KOPT-K1 (cell line): Measurements from ENCODE around the gene GLDC.
"Not testable (repeated sequence)": the region's sequence is repeated elsewhere in the genome, so short reads cannot be mapped to it uniquely, and the experiment has no call there.

Experiments used
- H3K27ac ChIP-seq: fragments of 200-600 bp; sonication (generic); 2 replicates; pipeline ENCODE4 v1.5.1; 2016; ENCODE audit warnings: antibody characterized with exemption, mild to moderate bottlenecking, low read depth, low read length; ENCODE audit not compliant: poor library complexity, severe bottlenecking
- H3K36me3 ChIP-seq: fragments of 200-600 bp; sonication (generic); 2 replicates; pipeline ENCODE4 v1.5.1; 2017; ENCODE audit warnings: antibody characterized with exemption, mild to moderate bottlenecking, low read length, moderate library complexity; ENCODE audit not compliant: insufficient read depth
- H3K9me3 ChIP-seq: fragments of 200-600 bp; sonication (generic); 2 replicates; pipeline ENCODE4 v1.5.1; 2017; ENCODE audit warnings: antibody characterized with exemption, low read length, mild to moderate bottlenecking; ENCODE audit not compliant: insufficient read depth, poor library complexity, severe bottlenecking

The GLDC gene

DNA sequence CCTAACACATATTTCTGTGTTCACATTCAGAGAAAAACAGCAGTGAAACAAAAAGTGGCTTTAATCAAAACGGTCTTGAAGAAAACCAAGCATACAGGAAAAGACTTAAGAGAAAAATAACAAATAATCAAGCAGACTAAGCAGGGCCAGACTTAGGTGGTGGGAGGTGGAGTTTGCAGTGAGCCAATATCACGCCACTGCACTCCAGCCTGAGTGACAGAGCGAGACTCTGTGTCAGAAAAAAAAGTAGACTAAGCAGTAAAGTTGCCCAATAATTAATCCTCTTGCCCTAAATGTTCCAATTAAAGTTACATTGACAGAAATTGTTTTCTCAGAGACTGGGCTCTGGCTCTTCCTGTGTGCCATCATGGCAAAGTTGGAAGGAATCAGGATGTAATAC is 26.6 kb upstream of the GLDC start:
- Histone ChIP-seq H3K36me3 (no peaks in the 10 kb centered on the region), H3K9me3 (no peaks in the 10 kb centered on the region), H3K27ac (no peak overlapping the region)

DNA sequence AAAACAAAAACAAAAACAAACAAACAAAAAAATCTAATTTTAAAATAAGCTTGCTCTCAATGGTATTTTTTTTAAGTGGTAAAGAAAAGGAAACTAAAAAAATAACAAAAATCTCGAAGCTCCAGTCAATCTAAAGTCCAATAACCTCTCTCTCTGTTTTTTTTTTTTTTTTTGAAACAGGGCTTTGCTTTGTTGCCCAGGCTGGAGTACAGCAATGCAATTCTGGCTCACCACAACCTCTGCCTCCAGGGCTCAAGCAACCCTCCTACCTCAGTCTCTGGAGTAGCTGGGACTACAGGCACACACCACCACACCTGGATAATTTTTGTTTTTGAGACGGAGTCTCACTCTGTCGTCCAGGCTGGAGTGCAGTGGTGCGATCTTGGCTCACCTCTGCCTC is 25.9 kb upstream of the GLDC start:
- Histone ChIP-seq H3K36me3 (no peaks in the 10 kb centered on the region), H3K9me3 (no peaks in the 10 kb centered on the region), H3K27ac (no peak overlapping the region)

DNA sequence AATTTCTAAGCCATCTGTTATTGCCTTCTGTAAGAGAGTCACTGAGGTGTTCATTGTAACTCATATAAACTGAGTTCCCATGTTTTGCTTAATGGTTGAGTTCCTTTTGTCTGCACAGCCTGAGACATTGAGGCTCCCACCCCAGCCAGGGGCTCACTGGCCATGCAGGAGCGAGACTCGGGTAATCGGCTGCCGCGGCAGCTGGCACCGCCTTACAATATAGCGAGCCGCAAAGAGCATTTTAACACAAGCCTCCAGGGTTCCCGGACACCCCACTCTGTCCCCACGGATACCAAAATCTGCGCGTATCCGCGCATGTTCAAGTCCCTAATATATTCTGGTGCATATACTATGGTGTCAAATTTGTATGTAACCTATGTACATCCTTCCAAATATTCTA is 24.4 kb upstream of the GLDC start:
- Histone ChIP-seq H3K9me3 (no peaks in the 10 kb centered on the region), H3K36me3 (no peaks in the 10 kb centered on the region), H3K27ac (no peak overlapping the region)

DNA sequence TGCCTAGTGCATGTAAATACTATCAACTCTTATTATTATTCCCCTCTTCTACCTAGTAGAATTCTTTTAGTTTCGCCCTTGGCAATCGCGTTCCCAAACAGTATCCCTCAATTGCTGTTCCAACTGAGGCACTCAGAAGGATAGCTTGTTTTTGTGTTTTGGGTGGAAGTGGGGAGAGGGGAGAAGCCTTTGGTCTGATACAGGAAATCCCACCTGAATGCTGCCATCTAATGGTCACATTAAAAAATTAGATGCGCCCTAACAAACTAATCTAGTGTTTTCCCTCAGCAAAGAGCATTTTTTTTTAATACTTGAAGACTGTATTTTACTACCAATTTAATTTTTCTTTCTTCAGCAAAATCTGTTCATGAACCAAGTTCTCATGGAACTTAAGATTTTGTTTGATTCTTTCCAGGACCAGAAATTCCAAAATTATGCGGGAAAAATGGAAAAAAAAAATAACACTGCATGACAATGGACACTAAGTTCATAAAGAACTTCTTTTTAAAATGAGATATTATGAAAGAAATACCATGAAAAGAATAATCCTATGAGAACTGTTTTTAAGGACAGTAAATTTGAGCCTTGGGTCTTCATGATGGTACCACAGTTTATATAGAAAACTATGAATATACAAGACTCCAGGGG is 22.2 kb upstream of the GLDC start:
- Histone ChIP-seq H3K36me3 (no peaks in the 10 kb centered on the region), H3K9me3 (no peaks in the 10 kb centered on the region), H3K27ac (no peak overlapping the region)

DNA sequence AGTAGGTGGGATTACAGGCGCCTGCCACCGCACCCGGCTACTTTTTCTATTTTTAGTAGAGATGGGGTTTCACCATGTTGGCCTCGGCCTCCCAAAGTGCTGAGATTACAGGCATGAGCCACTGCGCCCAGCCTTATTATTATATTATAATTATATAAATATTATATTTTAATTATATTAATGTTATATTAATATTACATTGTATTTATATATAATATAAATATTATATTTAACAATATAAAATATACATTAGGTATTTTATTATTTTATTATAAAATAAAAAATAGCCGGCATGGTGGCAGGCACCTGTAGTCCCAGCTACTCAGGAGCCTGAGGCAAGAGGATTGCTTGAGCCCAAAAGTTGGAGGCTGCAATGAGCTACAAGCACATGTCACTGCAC is 21.6 kb upstream of the GLDC start:
- Histone ChIP-seq H3K36me3 (no peaks in the 10 kb centered on the region), H3K27ac (no peak overlapping the region), H3K9me3 (no peaks in the 10 kb centered on the region)

DNA sequence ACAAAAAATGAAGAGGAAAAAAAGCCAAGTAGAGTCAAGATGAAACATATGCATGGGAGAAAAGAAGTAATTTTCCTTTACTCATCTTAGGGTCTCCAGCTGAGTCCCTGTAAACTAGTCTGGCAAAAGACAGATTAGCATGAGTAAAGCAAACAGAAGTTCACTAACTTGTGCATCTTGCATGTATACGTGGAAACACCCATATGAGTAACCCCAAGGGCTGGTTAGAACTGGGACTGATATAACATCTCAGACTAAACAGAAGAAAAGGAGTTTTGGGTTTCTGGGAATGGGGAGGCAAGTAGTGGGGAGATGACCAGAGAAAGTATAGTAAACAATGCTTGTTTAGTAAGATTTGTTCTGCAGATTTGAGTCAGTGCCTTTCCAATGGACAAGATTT is 20.1 kb upstream of the GLDC start:
- Histone ChIP-seq H3K27ac (no peak overlapping the region), H3K9me3 (no peaks in the 10 kb centered on the region), H3K36me3 (no peaks in the 10 kb centered on the region)

DNA sequence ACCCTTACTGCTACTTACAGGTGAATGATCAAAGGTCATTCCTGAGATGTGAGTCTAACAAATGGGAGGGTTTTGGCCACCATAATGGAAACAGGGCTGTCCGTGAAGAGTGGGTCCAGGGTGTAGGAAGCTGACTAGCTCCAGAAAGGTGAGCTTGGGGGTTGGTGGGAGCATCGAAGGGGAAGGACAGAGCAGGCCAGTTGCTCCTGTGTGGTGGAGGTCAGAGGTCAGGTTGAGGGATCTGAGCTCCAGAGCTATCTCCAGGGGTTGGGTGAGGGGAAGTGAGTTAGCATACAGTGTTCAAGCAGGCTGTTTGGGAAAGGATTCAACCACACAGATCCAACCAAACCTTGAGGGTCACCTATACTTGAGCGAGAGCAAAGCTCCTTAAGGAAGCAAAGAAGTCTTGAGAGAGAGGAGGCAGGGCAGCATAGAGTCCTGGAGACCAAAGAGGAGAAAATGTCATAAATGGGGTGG is 18.7 kb upstream of the GLDC start:
- no peaks in the 10 kb centered on the region for H3K9me3 ChIP-seq
- no peaks in the 10 kb centered on the region for H3K36me3 ChIP-seq
- H3K27ac ChIP-seq = no peak overlapping the region

DNA sequence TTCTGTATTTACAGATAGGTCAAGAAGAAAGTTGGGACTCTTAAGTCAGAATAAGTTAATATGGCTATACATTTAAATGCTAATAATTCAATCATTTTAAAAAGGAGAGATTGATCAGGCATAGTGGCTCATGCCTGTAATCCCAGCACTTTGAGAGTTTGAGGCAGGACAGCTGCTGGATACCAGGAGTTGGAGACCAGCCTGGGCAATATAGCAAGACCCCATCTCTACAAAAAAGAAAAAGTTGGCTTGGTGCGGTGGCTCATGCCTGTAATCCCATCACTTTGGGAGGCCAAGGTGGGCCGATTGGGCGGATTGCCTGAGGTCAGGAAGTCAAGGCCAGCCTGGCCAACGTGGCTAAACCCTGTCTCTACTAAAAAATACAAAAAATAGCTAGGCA is 15.0 kb upstream of the GLDC start:
- H3K27ac ChIP-seq = no peak overlapping the region
- no peaks in the 10 kb centered on the region for H3K9me3 ChIP-seq
- no peaks in the 10 kb centered on the region for H3K36me3 ChIP-seq

DNA sequence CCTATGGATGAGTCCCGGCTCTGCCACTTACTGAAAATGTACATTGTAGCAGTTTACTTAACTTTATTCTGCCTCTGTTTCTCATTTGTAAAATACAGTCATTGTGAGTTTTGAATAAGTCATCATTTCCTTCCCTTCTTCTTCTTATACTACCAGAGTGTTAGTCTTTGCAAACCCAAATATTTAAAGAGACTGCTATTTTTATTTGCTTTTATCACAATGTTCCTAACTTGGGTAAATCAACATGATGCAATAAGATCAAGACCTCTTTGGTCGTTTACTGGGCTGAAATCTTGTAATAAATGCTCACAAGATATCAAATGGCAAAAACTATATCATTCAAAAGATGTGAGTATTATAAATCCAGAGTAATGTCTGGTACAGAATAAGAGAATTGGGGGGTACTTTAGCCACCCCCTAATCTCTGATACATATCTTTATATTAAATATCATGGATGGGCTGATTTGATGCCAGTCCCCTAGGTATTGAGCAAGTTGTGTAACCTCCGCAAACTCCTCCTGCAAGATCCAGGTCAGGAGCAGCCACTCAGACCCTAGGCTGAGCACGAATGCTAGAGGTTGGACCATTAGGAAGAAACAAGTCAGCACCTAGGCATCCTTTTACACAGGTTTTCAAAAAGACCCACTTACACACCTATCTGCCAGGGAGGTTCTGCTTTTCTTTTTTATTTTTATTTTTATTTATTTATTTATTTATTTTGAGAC is 13.3 kb upstream of the GLDC start:
- Histone ChIP-seq H3K36me3 (no peaks in the 10 kb centered on the region), H3K27ac (no peak overlapping the region), H3K9me3 (no peaks in the 10 kb centered on the region)

DNA sequence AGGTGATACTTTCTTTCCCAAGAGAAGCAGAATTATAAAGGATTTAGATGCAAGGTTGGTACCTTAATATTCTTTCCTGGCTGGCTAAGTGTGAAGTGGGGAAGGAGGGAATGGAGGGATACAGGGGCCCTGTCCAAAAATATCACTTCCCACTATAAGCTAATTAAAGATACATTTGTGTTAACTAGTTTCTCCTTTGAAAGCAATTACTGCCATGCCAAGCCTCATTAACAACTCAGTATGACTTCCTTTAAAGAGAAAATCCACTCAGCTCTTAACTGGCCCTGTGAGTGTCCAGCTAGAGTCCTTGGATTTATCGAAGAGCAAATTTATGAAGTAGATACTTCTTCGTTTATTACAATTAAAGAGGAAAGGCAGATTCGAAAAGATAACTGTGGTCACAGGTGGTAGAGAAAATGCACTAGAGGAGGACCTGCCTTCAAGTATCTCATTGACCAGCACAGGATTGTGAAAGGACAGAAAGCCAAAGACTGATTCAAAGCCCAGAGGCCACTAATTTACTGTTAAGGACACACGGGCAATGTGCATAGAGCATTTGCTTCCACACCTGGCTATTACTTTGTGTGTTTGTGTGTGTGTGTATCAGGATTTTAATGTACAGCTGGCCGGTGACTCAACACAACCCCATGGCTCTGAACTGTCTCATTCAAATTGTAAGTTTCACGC is 11.2 kb upstream of the GLDC start:
- H3K9me3 ChIP-seq = no peaks in the 10 kb centered on the region
- H3K36me3 ChIP-seq = no peaks in the 10 kb centered on the region
- H3K27ac ChIP-seq = no peak overlapping the region

DNA sequence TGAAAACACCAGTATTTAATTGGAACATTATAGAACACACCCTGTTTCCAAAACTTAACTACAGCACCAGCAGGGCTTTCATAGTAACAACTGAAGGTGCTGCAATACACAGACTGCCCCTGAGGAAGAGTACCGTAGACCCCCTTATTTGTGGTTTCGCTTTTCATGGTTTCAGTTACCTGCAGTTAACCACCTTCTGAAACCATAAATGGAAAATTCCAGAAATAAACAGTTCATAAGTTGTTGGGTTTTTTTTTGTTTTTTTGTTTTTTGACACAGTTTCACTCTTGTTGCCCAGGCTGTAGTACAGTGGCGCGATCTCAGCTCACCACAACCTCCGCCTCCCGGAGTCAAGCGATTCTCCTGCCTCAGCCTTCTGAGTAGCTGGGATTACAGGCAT is 9.5 kb upstream of the GLDC start:
- H3K9me3 ChIP-seq = no peaks in the 10 kb centered on the region
- no peaks in the 10 kb centered on the region for H3K36me3 ChIP-seq

DNA sequence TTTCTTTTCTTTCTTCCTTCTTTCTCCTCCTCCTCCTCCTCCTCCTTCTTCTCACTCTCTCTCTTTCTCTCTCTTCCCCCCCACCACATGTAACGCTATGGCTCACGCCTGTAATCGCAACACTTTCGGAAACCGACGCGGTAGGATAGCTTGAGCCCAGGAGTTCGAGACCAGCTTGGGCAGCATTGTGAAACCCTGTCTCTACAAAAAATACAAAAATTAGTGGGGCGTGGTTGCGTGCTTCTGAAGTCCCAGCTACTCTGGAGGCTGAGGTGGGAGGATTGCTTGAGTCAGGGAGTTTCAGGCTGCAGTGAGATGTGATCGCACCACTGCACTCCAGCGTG is 736 bp upstream of the GLDC start:
- no peaks in the 10 kb centered on the region for H3K9me3 ChIP-seq
- H3K36me3 ChIP-seq = no peaks in the 10 kb centered on the region
- no peak overlapping the region for H3K27ac ChIP-seq

More for the DNA sequence above, 9.5 kb upstream of the GLDC start:
- peak overlapping the region; percentile 29 for H3K27ac ChIP-seq

DNA sequence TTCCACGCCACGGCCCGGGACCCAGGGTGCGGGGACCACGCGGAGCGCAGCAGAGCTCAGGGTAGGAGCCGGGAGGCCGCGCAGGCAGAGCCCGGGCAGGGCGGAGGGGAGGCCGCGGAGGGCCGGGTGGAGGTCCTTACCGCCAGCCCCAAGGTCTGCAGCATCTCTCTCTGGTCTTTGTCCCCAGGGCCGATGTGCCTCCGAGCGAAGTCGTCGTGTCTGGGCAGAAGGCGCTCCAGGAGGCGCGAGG is 499 bp downstream of the GLDC start:
- H3K27ac ChIP-seq, H3K9me3 ChIP-seq, H3K36me3 ChIP-seq: not testable (repeated sequence)

DNA sequence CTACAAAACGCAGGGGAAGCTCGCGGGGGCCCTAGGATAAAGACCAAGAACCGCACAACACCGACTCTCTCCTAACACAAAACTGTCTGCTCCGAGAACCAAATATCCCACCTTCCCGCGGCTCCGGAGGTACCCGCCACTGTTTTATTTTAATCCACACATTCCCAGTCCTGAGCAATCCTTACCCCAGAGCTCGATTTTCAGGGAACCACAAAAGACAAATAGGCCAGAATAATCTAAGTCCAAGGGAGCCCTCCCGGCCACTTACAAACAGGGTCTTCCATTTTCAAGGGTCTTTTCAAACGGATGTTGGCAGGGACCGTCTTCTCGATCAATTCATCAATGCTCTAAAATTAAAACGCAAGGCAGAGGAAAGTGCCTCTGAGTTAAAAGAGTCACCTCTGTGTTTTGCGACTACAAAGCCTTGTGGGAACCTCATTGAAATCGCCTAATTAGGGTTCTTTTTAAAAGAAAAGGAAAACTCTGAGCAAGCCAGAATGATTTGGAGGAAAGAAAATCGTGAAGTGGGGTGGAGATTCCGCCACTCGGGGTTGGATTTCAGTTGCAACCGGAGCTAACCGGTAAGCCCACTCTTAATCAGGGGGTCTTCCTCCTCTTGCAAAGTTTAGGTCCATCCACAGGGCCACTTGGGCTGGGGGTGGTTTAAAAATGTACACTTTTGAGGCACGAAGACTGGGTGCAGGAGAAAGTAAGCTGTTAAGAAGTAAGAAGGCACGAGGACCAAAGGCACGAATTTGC is 1.0 kb downstream of the GLDC start:
- Histone ChIP-seq H3K27ac (no peak overlapping the region), H3K36me3 (no peaks in the 10 kb centered on the region), H3K9me3 (no peaks in the 10 kb centered on the region)

DNA sequence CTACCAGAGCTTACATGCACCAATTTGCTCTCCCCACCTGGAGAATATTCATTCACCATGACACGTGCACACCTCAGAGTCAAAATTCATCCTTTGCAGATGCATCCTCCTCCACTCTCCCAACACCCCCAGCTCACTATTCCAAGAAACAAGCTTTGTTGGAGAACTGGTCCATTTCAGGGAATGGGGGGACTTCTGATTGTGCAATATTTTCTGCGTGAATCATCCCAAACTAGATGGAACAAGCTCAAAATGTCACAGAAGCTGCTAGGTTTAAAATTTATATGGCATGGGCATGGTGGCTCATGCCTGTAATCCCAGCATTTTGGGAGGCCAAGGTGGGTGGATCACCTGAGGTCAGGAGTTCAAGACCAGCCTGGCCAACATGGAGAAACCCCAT is 3.6 kb downstream of the GLDC start:
- no peaks in the 10 kb centered on the region for H3K9me3 ChIP-seq
- H3K36me3 ChIP-seq = no peaks in the 10 kb centered on the region
- H3K27ac ChIP-seq = no peak overlapping the region
